HepG2 (cell line): Measurements from ENCODE around the gene TGFBI. TPM values are rescaled to one million over a fixed set of nuclear protein-coding genes. Genes with fewer than 3 reads are reported as not detected.

ENCODE experiments used
- ATF5 ChIP-seq: sonication (generic); formaldehyde crosslinking; IDR thresholded peaks from 2 replicates; pipeline ENCODE4 v1.4.0; 2020; ENCODE audit warnings: mild to moderate bottlenecking, low read depth, missing genetic modification reagents
- BCL6 ChIP-seq: IDR thresholded peaks from 2 replicates; pipeline ENCODE4 v1.6.1; 2016; ENCODE audit warnings: missing genetic modification reagents, missing compliant biosample characterization
- GATAD2A ChIP-seq: IDR thresholded peaks from 2 replicates; pipeline ENCODE4 v1.6.1; 2016
- HOXD1 ChIP-seq: sonication (generic); formaldehyde crosslinking; IDR thresholded peaks from 2 replicates; pipeline ENCODE4 v1.5.0; 2020; ENCODE audit warnings: missing genetic modification reagents
- KDM3A ChIP-seq: IDR thresholded peaks from 2 replicates; pipeline ENCODE4 v1.6.1; 2018; ENCODE audit warnings: low read depth, missing compliant biosample characterization
- MED1 ChIP-seq: sonication (generic); formaldehyde crosslinking; IDR thresholded peaks from 2 replicates; pipeline ENCODE4 v1.4.0; 2020; ENCODE audit warnings: missing genetic modification reagents
- MEIS2 ChIP-seq: sonication (generic); formaldehyde crosslinking; IDR thresholded peaks from 2 replicates; pipeline ENCODE4 v1.9.0; 2021; ENCODE audit warnings: mild to moderate bottlenecking, missing genetic modification reagents
- NFKBIZ ChIP-seq: IDR thresholded peaks from 2 replicates; pipeline ENCODE4 v1.6.1; 2018; ENCODE audit warnings: missing genetic modification reagents, missing compliant biosample characterization
- POLR2A ChIP-seq, 2 experiments: IDR thresholded peaks; 2 replicates each; pipeline ENCODE4 v1.6.1; 2011; ENCODE audit warnings: low read depth in 2 of 2, low read length in 2 of 2, mild to moderate bottlenecking in 1 of 2, moderate library complexity in 1 of 2; ENCODE audit not compliant: insufficient read depth in 1 of 2
- SMC3 ChIP-seq: IDR thresholded peaks from 2 replicates; pipeline ENCODE4 v1.6.1; 2011; ENCODE audit warnings: low read length, improper control_type of control experiment
- SNRNP70 ChIP-seq: fragments of 200-400 bp; formaldehyde crosslinking; IDR thresholded peaks from 2 replicates; pipeline ENCODE4 v1.6.1; 2017; ENCODE audit warnings: mild to moderate bottlenecking, low read depth, low read length, moderate library complexity
- STAT5B ChIP-seq: sonication (generic); formaldehyde crosslinking; IDR thresholded peaks from 2 replicates; pipeline ENCODE4 v1.4.0; 2020; ENCODE audit warnings: missing genetic modification reagents
- ZBTB21 ChIP-seq: sonication (generic); formaldehyde crosslinking; IDR thresholded peaks from 2 replicates; pipeline ENCODE4 v1.4.0; 2020; ENCODE audit warnings: missing genetic modification reagents
- ZKSCAN5 ChIP-seq: sonication (generic); formaldehyde crosslinking; IDR thresholded peaks from 2 replicates; pipeline ENCODE4 v1.5.1; 2020; ENCODE audit warnings: mild to moderate bottlenecking, missing genetic modification reagents
- ZNF331 ChIP-seq: sonication (generic); formaldehyde crosslinking; IDR thresholded peaks from 2 replicates; pipeline ENCODE4 v1.4.0; 2020; ENCODE audit warnings: missing genetic modification reagents
- ZNF740 ChIP-seq: sonication (generic); formaldehyde crosslinking; IDR thresholded peaks from 2 replicates; pipeline ENCODE4 v1.4.0; 2020; ENCODE audit warnings: missing genetic modification reagents
- ZNF772 ChIP-seq: sonication (generic); formaldehyde crosslinking; IDR thresholded peaks from 2 replicates; pipeline ENCODE4 v1.5.0; 2020; ENCODE audit warnings: mild to moderate bottlenecking, missing genetic modification reagents
- polyA plus RNA-seq, 8 experiments: library from polyadenylated mRNA; depleted of rRNA in 3 of 8; stranded (reverse) in 7 of 8; unstranded in 1 of 8; fragments of >200 nt; fragmentation: Illumina TruSeq in 4 of 8; extraction: Trizol in 4 of 8; gene quantifications; 2 replicates each; pipeline versions ENCODE4 v1.2.1 to v1.2.3, GENCODE V29; 2011 to 2016; ENCODE audit warnings: low read depth in 4 of 8, missing spikeins in 1 of 8, mixed read lengths in 1 of 8; ENCODE audit not compliant: insufficient read depth in 1 of 8
- total RNA-seq, 5 experiments: library from RNA; depleted of rRNA; stranded (reverse); fragments of >200 nt; fragmentation: Illumina TruSeq; extraction: Trizol; gene quantifications; 2 replicates each; pipeline ENCODE4 v1.2.3, GENCODE V29; 2016; ENCODE audit warnings: low read depth in 1 of 5
- TF ChIP-seq, protein P1 (sequence below): fragments of 450-650 bp; IDR thresholded peaks from 2 replicates; pipeline ENCODE4 v1.6.1; 2017; ENCODE audit warnings: mild to moderate bottlenecking
- TF ChIP-seq, protein P2 (sequence below), 2 experiments: fragments of 450-650 bp in 1 of 2; sonication (generic) in 1 of 2; formaldehyde crosslinking in 1 of 2; IDR thresholded peaks; 2 replicates each; pipeline versions ENCODE4 v1.6.1 to v1.8.0; 2016 to 2022; ENCODE audit warnings: antibody characterized with exemption in 1 of 2, mild to moderate bottlenecking in 1 of 2, missing genetic modification reagents in 1 of 2

Gene TGFBI
- total and polyA plus RNA-seq, 2 of the 13 experiments (the other 11 are each of a cell fraction or from before 2014, with no cell fraction given) = 275 to 457 TPM

GRCh38 chr5:136094189-136094912 lies 65.6 kb downstream of the TGFBI start (continued):
- TF ChIP-seq, protein P1, sequence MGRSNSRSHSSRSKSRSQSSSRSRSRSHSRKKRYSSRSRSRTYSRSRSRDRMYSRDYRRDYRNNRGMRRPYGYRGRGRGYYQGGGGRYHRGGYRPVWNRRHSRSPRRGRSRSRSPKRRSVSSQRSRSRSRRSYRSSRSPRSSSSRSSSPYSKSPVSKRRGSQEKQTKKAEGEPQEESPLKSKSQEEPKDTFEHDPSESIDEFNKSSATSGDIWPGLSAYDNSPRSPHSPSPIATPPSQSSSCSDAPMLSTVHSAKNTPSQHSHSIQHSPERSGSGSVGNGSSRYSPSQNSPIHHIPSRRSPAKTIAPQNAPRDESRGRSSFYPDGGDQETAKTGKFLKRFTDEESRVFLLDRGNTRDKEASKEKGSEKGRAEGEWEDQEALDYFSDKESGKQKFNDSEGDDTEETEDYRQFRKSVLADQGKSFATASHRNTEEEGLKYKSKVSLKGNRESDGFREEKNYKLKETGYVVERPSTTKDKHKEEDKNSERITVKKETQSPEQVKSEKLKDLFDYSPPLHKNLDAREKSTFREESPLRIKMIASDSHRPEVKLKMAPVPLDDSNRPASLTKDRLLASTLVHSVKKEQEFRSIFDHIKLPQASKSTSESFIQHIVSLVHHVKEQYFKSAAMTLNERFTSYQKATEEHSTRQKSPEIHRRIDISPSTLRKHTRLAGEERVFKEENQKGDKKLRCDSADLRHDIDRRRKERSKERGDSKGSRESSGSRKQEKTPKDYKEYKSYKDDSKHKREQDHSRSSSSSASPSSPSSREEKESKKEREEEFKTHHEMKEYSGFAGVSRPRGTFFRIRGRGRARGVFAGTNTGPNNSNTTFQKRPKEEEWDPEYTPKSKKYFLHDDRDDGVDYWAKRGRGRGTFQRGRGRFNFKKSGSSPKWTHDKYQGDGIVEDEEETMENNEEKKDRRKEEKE = no peak
- peak; percentile 51; the same call in 1 of the 2 replicates for TF ChIP-seq ZNF772
- no peak for TF ChIP-seq ATF5 (CRISPR knock-in tag)
- TF ChIP-seq POLR2A (IDR thresholded peaks at IDR 0.05; ENCODE audit: insufficient read depth in 1 of 2, low read depth in 2 of 2, low read length in 2 of 2) = peak in 1 of 2 experiments; percentile 42; a peak in 1 of 4 replicates
- TF ChIP-seq KDM3A (CRISPR knock-in tag) = no peak
- TF ChIP-seq ZNF331 (CRISPR knock-in tag) = peak; percentile 52
- no peak for TF ChIP-seq SMC3
- TF ChIP-seq MED1 (CRISPR knock-in tag) = peak; percentile 21; the same call in 1 of the 2 replicates
- no peak for TF ChIP-seq NFKBIZ (CRISPR knock-in tag)
- TF ChIP-seq ZNF740 (CRISPR knock-in tag) = no peak
- TF ChIP-seq GATAD2A (CRISPR knock-in tag) = peak; percentile 79
- no peak for TF ChIP-seq HOXD1 (CRISPR knock-in tag)
- no peak for TF ChIP-seq ZKSCAN5 (CRISPR knock-in tag)
- no peak for TF ChIP-seq ZBTB21 (CRISPR knock-in tag)
- peak; percentile 38; the same call in 1 of the 2 replicates for TF ChIP-seq BCL6 (CRISPR knock-in tag)
- no peak for TF ChIP-seq MEIS2 (CRISPR knock-in tag)
- TF ChIP-seq, protein P2, sequence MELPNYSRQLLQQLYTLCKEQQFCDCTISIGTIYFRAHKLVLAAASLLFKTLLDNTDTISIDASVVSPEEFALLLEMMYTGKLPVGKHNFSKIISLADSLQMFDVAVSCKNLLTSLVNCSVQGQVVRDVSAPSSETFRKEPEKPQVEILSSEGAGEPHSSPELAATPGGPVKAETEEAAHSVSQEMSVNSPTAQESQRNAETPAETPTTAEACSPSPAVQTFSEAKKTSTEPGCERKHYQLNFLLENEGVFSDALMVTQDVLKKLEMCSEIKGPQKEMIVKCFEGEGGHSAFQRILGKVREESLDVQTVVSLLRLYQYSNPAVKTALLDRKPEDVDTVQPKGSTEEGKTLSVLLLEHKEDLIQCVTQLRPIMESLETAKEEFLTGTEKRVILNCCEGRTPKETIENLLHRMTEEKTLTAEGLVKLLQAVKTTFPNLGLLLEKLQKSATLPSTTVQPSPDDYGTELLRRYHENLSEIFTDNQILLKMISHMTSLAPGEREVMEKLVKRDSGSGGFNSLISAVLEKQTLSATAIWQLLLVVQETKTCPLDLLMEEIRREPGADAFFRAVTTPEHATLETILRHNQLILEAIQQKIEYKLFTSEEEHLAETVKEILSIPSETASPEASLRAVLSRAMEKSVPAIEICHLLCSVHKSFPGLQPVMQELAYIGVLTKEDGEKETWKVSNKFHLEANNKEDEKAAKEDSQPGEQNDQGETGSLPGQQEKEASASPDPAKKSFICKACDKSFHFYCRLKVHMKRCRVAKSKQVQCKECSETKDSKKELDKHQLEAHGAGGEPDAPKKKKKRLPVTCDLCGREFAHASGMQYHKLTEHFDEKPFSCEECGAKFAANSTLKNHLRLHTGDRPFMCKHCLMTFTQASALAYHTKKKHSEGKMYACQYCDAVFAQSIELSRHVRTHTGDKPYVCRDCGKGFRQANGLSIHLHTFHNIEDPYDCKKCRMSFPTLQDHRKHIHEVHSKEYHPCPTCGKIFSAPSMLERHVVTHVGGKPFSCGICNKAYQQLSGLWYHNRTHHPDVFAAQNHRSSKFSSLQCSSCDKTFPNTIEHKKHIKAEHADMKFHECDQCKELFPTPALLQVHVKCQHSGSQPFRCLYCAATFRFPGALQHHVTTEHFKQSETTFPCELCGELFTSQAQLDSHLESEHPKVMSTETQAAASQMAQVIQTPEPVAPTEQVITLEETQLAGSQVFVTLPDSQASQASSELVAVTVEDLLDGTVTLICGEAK (IDR thresholded peaks at IDR 0.05) = no peak
- TF ChIP-seq, protein P2 (CRISPR knock-in tag; IDR thresholded peaks at IDR 0.05) = no peak
- TF ChIP-seq SNRNP70 = no peak
- TF ChIP-seq STAT5B (CRISPR knock-in tag) = no peak
